Sigmoid colon (tissue), 7 donors: ENCODE data around the gene DPYSL4. TPM values are rescaled to one million over a fixed set of nuclear protein-coding genes. Genes with fewer than 3 reads are reported as not detected.

Source experiments
- DNase-seq: peaks from one replicate; pipeline ENCODE4 v3.0.0-alpha.2; 2019
- H3K27ac ChIP-seq, 4 donors: fragments of 200-600 bp; sonication (generic); one replicate each; pipeline ENCODE4 v1.5.1; 2016 to 2019; ENCODE audit warnings: mild to moderate bottlenecking in 1 of 4
- H3K27me3 ChIP-seq, 3 donors: fragments of 200-600 bp; sonication (generic); one replicate each; pipeline ENCODE4 v1.5.1; 2019; ENCODE audit warnings: mild to moderate bottlenecking in 1 of 3
- H3K36me3 ChIP-seq, 4 donors: fragments of 200-600 bp; sonication (generic); one replicate each; pipeline ENCODE4 v1.5.1; 2016 to 2019
- H3K4me1 ChIP-seq, 4 donors: fragments of 200-600 bp; sonication (generic); one replicate each; pipeline ENCODE4 v1.5.1; 2017 to 2019
- H3K4me3 ChIP-seq, 4 donors: fragments of 200-600 bp; sonication (generic); one replicate each; pipeline ENCODE4 v1.5.1; 2017 to 2019; ENCODE audit warnings: mild to moderate bottlenecking in 2 of 4, moderate library complexity in 1 of 4
- H3K9me3 ChIP-seq, 4 donors: fragments of 200-600 bp in 3 of 4; sonication (generic) in 3 of 4; one replicate each; pipeline versions ENCODE4 v1.5.1 to v1.6.1; 2013 to 2019
- CTCF ChIP-seq, 4 experiments: fragments of 450-650 bp in 3 of 4; fragments of 200-600 bp in 1 of 4; IDR thresholded peaks; one replicate each; pipeline ENCODE4 v1.5.1; 2016 to 2019; ENCODE audit warnings: antibody characterized with exemption in 4 of 4, mild to moderate bottlenecking in 3 of 4, moderate library complexity in 2 of 4
- EP300 ChIP-seq, 4 donors: sonication (generic); formaldehyde crosslinking; IDR thresholded peaks; one replicate each; pipeline ENCODE4 v1.6.1; 2017; ENCODE audit warnings: antibody characterized with exemption in 4 of 4
- POLR2A ChIP-seq, 2 donors: fragments of 450-650 bp; IDR thresholded peaks; one replicate each; pipeline ENCODE4 v1.6.1; 2016; ENCODE audit warnings: antibody characterized with exemption in 2 of 2, mild to moderate bottlenecking in 2 of 2, moderate library complexity in 2 of 2
- POLR2AphosphoS5 ChIP-seq, 4 donors: sonication (generic); formaldehyde crosslinking; IDR thresholded peaks; one replicate each; pipeline ENCODE4 v1.6.1; 2017; ENCODE audit warnings: antibody characterized with exemption in 4 of 4
- WGBS, 2 donors: extraction: QIAGEN DNeasy Blood & Tissue Kit; methylation state at CpG; one replicate each; pipeline ENCODE4 v1.1.7; 2013; 5-methylcytosine and 5-hydroxymethylcytosine counted together
- intact Hi-C: fragments of 100-400 bp; cut with DNase I; formaldehyde crosslinking; loops from one replicate; pipeline ENCODE4 v1.15.1; 2023
- polyA plus RNA-seq, 3 donors: library from polyadenylated mRNA; stranded (reverse); fragments of 200-250 nt; gene quantifications; one replicate each; pipeline ENCODE4 v1.2.3, GENCODE V29; 2013
- total RNA-seq, 4 donors: library from RNA; depleted of rRNA; stranded (reverse); fragments of >200 nt; gene quantifications; one replicate each; pipeline ENCODE4 v1.1.0, GENCODE V29; 2016
- donor health status: healthy with polysubstance abuse.
- donor health status: Bipolar disorder and iron deficiency.
- donor health status: healthy.

DPYSL4 gene
- total and polyA plus RNA-seq, 7 donors: under 0.01 to 1.9 (median 0.63) TPM; not detected in 1

GRCh38 chr10:132240156-132240555 is 53.4 kb downstream of the DPYSL4 start:
- WGBS, 2 donors: 86 to 90% methylated on average over 15 of the region's 15 CpGs
- Histone ChIP-seq H3K27me3 (no peaks in the 10 kb centered on the region), H3K4me3 (no peak overlapping the region), H3K4me1 (peaks cover 0 to 10% (median 0%) of the 10 kb centered on the region in 4 donors), H3K36me3 (no peaks in the 10 kb centered on the region), H3K27ac (no peak overlapping the region), H3K9me3 (no peaks in the 10 kb centered on the region)
- TF ChIP-seq POLR2AphosphoS5 (IDR thresholded peaks at IDR 0.05) (no peak), CTCF (IDR thresholded peaks at IDR 0.05) (no peak), POLR2A (IDR thresholded peaks at IDR 0.05) (no peak), EP300 (IDR thresholded peaks at IDR 0.05) (no peak)
- no peak for DNase-seq
- intact Hi-C loops: no loop called here

GRCh38 chr10:132240581-132240980 is 53.8 kb downstream of the DPYSL4 start:
- TF ChIP-seq POLR2AphosphoS5 (IDR thresholded peaks at IDR 0.05) (no peak), POLR2A (IDR thresholded peaks at IDR 0.05) (no peak), CTCF (IDR thresholded peaks at IDR 0.05) (no peak), EP300 (IDR thresholded peaks at IDR 0.05) (no peak)
- Histone ChIP-seq H3K4me3 (no peak overlapping the region), H3K36me3 (no peaks in the 10 kb centered on the region), H3K4me1 (peaks cover 0 to 10% (median 0%) of the 10 kb centered on the region in 4 donors), H3K9me3 (no peaks in the 10 kb centered on the region), H3K27me3 (no peaks in the 10 kb centered on the region), H3K27ac (no peak overlapping the region)
- intact Hi-C loops: no loop called here
- DNase-seq: no peak
- WGBS, 2 donors: 88 to 91% methylated on average over 16 of the region's 16 CpGs

GRCh38 chr10:132241086-132241485 is 54.3 kb downstream of the DPYSL4 start:
- DNase-seq: no peak
- no peak overlapping the region for H3K27ac ChIP-seq
- no peaks in the 10 kb centered on the region for H3K27me3 ChIP-seq
- H3K4me3 ChIP-seq: no peak overlapping the region
- no peaks in the 10 kb centered on the region for H3K36me3 ChIP-seq
- intact Hi-C loops: no loop called here
- no peaks in the 10 kb centered on the region for H3K9me3 ChIP-seq
- peaks cover 0 to 10% (median 0%) of the 10 kb centered on the region in 4 donors for H3K4me1 ChIP-seq
- TF ChIP-seq EP300 (IDR thresholded peaks at IDR 0.05) (no peak), CTCF (IDR thresholded peaks at IDR 0.05) (no peak), POLR2A (IDR thresholded peaks at IDR 0.05) (no peak), POLR2AphosphoS5 (IDR thresholded peaks at IDR 0.05) (no peak)
- 86 to 89% methylated on average over 13 of the region's 13 CpGs for WGBS, 2 donors

GRCh38 chr10:132241496-132241895 is 54.7 kb downstream of the DPYSL4 start:
- Histone ChIP-seq H3K4me1 (peaks cover 0 to 10% (median 0%) of the 10 kb centered on the region in 4 donors), H3K27ac (no peak overlapping the region), H3K4me3 (no peak overlapping the region), H3K36me3 (no peaks in the 10 kb centered on the region), H3K27me3 (no peaks in the 10 kb centered on the region), H3K9me3 (no peaks in the 10 kb centered on the region)
- DNase-seq: no peak
- WGBS, 2 donors: 89 to 92% methylated on average over 15 of the region's 15 CpGs
- intact Hi-C loops: no loop called here
- TF ChIP-seq POLR2A (IDR thresholded peaks at IDR 0.05) (no peak), POLR2AphosphoS5 (IDR thresholded peaks at IDR 0.05) (no peak), CTCF (IDR thresholded peaks at IDR 0.05) (no peak), EP300 (IDR thresholded peaks at IDR 0.05) (no peak)
